IPS DF 6.9 (cell line): ENCODE data around the gene GCFC2.
A peak's percentile ranks its signal among the peaks of the same experiment; 100 is the strongest.
"Not testable (repeated sequence)": the region's sequence is repeated elsewhere in the genome, so short reads cannot be mapped to it uniquely, and the experiment has no call there.

Experiments
- DNase-seq: peaks from one replicate; pipeline ENCODE4 v3.0.0-alpha.2; 2013; ENCODE audit warnings: low read depth, low spot score
- H3K27ac ChIP-seq: one replicate; pipeline ENCODE4 v1.5.1; 2013; ENCODE audit warnings: low read length, control low read depth
- H3K27me3 ChIP-seq: 2 replicates; pipeline ENCODE4 v1.6.1; 2013; ENCODE audit warnings: mild to moderate bottlenecking, low read length; ENCODE audit not compliant: control insufficient read depth, insufficient read depth
- H3K36me3 ChIP-seq: 2 replicates; pipeline ENCODE4 v1.6.1; 2013; ENCODE audit warnings: low read length; ENCODE audit not compliant: control insufficient read depth, insufficient read depth
- H3K4me1 ChIP-seq: 2 replicates; pipeline ENCODE4 v1.6.1; 2013; ENCODE audit warnings: low read length; ENCODE audit not compliant: control insufficient read depth, insufficient read depth
- H3K4me3 ChIP-seq: 2 replicates; pipeline ENCODE4 v1.5.1; 2013; ENCODE audit warnings: mild to moderate bottlenecking, low read length
- H3K9me3 ChIP-seq: 2 replicates; pipeline ENCODE4 v1.6.1; 2013; ENCODE audit warnings: low read length, inconsistent platforms; ENCODE audit not compliant: control insufficient read depth, insufficient read depth
- WGBS: extraction: QIAGEN DNeasy Blood & Tissue Kit; methylation state at CpG from one replicate; pipeline ENCODE4 v1.1.7; 2013; ENCODE audit warnings: mixed read lengths, missing lambda C conversion rate; ENCODE audit not compliant: insufficient read length, insufficient coverage; 5-methylcytosine and 5-hydroxymethylcytosine counted together

GCFC2 gene

DNA sequence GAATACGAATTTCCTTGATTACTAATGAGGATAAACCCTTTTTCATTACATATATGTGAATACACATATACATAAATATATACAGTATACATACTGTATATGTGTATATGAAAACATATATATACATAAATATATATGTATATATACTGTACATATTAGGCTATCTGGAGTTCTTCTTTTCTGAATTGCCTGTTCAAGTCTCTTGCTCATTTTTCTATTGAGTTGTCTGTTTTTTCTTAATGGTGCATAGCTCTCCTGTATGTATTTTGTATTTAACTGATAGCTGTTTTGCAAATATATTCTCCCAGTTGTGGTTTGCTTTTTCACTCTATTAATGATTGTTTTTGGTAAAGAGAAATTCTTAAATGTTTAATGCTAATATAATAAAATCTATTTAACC, 8.9 kb upstream of the GCFC2 start:
- H3K27me3 ChIP-seq = no peaks in the 10 kb centered on the region
- WGBS = no CpG with 5 or more reads among the region's 1 CpG
- no peak overlapping the region for H3K4me3 ChIP-seq
- no peaks in the 10 kb centered on the region for H3K4me1 ChIP-seq
- H3K9me3 ChIP-seq = no peaks in the 10 kb centered on the region
- no peak overlapping the region for H3K27ac ChIP-seq
- no peak for DNase-seq
- H3K36me3 ChIP-seq = no peaks in the 10 kb centered on the region

DNA sequence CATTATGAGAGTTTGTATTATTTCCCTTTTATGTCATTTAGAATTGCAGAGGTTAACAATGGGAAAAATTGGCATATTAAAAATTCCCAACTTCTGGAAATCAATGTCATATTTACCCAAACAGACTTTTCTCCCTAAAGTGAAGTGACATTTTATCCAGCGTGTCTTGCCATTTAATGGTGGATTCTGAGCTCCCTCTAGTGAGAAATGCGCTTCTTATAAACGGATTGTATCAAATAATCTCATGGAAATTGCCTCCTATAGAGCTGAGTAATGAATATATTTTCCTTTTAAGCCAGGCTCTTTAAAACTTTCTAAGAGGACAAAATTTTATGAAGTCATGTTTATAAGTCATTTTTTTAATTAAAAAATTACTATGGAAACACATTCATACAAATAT, 5.7 kb upstream of the GCFC2 start:
- no CpG with 5 or more reads among the region's 3 CpGs for WGBS
- H3K4me1 ChIP-seq = no peaks in the 10 kb centered on the region
- no peak for DNase-seq

DNA sequence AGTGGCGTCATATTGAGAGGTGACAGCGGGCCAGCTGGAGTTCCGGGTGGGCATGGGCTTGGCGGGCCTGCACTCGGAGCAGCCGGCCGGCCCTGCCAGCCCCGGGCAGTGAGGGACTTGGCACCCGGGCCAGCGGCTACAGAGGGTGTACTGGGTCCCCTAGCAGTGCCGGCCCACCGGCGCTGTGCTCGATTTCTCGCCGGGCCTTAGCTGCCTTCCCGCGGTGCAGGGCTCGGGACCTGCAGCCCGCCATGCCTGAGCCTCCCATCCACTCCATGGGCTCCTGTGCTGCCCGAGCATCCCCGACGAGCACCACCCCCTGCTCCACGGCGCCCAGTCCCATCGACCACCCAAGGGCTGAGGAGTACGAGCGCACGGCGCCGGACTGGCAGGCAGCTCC, 875 bp upstream of the GCFC2 start:
- DNase-seq, H3K36me3 ChIP-seq, H3K9me3 ChIP-seq, H3K27me3 ChIP-seq, H3K4me3 ChIP-seq, H3K27ac ChIP-seq, H3K4me1 ChIP-seq: not testable (repeated sequence)
- no CpG with 5 or more reads among the region's 31 CpGs for WGBS

More for the DNA sequence above, 5.7 kb upstream of the GCFC2 start:
- Histone ChIP-seq H3K36me3 (no peaks in the 10 kb centered on the region), H3K4me3 (no peak overlapping the region), H3K27me3 (no peaks in the 10 kb centered on the region), H3K9me3 (no peaks in the 10 kb centered on the region), H3K27ac (no peak overlapping the region)

DNA sequence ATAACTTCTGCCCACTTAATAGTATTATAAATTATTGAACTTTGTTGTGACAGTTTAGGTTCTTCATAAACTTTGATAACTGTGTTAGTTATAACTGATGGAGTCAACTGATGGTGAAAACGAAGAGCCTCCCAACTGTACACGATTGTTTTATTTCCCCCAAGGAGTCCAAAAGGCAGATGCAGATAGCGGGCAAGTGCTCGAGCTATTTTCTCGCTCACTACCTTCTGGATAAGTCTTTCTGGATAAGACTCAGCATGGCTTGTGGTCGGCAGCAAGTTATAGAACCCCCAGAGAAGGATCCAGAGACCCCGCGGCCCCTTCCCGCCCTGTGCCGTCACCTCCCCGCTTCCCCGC, 517 bp downstream of the GCFC2 start:
- no peak for DNase-seq
- H3K36me3 ChIP-seq = no peaks in the 10 kb centered on the region
- no CpG with 5 or more reads among the region's 12 CpGs for WGBS
- no peaks in the 10 kb centered on the region for H3K4me1 ChIP-seq
- peak overlapping the region; percentile 58; the same call in 1 of the 2 replicates for H3K4me3 ChIP-seq
- no peaks in the 10 kb centered on the region for H3K27me3 ChIP-seq
- H3K9me3 ChIP-seq = no peaks in the 10 kb centered on the region
- H3K27ac ChIP-seq = no peak overlapping the region

DNA sequence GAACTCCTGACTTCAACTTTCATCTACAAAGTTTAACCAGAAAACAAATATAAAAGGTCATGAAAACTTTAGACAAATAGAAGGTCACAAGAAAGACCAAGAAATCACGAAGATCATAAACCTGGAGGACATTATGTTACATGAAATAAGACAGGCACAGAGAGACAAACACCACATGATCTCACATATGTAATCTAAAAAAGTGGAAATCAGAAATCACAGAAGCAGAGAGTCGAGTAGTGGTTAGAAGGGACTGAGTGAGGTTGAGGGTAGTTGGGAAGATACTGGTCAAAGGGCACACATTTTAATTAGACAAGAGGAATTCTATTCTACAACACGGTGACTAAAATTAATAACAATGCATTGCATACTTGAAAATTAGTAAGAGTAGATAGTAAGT, 1.4 kb downstream of the GCFC2 start:
- H3K27me3 ChIP-seq = no peaks in the 10 kb centered on the region
- H3K9me3 ChIP-seq = no peaks in the 10 kb centered on the region
- H3K27ac ChIP-seq = no peak overlapping the region
- no CpG with 5 or more reads among the region's 3 CpGs for WGBS
- H3K4me1 ChIP-seq = no peaks in the 10 kb centered on the region
- H3K36me3 ChIP-seq = no peaks in the 10 kb centered on the region
- H3K4me3 ChIP-seq = no peak overlapping the region
- DNase-seq = no peak

DNA sequence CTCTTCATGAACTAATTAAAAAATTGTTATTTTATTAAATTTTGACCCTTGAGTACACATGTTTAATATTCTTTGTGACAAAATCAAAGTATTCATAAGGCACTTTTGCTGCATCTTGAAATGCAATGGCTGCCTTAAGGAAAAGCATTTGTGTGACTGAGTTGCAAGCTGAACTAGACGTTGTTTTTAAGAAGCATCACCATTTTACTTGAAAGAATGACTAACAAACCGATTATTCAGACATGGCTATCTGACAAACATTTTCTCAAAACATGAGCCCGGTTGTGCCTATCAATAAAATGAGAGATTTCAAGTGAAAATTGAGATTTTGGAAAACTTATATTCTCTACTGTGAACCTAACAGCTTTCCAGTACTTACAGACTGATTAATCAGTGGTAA, 2.8 kb downstream of the GCFC2 start:
- no CpG with 5 or more reads among the region's 3 CpGs for WGBS
- Histone ChIP-seq H3K4me1 (no peaks in the 10 kb centered on the region), H3K4me3 (no peak overlapping the region), H3K36me3 (no peaks in the 10 kb centered on the region), H3K9me3 (no peaks in the 10 kb centered on the region), H3K27me3 (no peaks in the 10 kb centered on the region), H3K27ac (no peak overlapping the region)
- DNase-seq = no peak

DNA sequence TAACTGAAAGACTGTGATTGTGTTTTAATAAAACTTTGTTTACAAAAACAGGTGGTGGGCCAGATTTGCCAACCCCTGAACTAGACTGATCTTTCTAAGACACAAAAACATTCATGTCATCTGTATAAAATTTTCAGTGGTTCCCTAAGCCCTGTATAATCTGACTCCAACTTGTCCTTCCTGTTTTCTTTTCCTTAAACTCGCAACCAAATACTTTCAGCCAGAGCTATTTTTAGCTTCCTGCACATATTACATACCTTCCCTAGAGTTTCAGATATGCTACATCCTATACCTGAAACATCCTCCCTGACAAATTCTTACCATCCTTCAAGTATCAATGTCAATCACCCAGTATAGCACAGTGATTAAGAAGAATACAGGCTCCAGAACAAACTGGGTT, 4.8 kb downstream of the GCFC2 start:
- no peak overlapping the region for H3K27ac ChIP-seq
- DNase-seq = no peak
- no peaks in the 10 kb centered on the region for H3K27me3 ChIP-seq
- H3K4me3 ChIP-seq = no peak overlapping the region
- H3K36me3 ChIP-seq = peaks cover 2% of the 10 kb centered on the region; the same call in 1 of the 2 replicates
- no peaks in the 10 kb centered on the region for H3K9me3 ChIP-seq
- no CpG with 5 or more reads among the region's 1 CpG for WGBS
- no peaks in the 10 kb centered on the region for H3K4me1 ChIP-seq

DNA sequence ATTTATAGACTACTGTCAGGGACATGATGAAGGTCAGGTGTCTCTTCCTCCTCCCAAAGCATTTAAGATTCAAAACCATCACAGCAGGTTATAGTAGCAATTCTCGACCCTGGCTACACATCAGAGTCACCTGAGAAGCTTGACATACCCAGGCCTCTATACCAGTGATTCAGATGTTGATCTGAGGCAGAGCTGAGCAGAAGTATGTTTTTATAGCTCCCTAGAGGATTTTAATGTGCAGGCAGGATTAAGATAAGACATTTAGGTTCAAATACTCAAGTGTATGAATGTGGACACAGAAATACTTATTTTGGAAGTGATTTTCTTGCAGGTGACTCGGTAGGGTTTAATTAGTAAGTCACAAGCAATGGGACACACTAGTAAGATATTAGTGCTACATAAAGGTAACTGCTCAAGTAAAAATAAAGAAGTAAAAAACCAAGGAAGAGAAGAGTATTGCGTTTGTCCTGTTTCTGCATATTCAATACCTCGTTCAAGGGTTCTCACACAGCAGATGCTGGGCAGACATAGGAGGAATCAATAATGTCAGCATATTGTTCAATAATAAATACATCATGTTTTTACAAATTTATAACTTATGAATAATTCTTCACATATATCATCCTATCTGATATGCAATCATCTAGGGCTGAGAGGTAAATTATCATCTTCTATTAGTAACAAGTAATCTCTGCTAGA, 7.0 kb downstream of the GCFC2 start:
- no CpG with 5 or more reads among the region's 4 CpGs for WGBS
- Histone ChIP-seq H3K36me3 (peaks cover 2% of the 10 kb centered on the region; the same call in 1 of the 2 replicates), H3K4me3 (no peak overlapping the region), H3K27me3 (no peaks in the 10 kb centered on the region), H3K9me3 (no peaks in the 10 kb centered on the region), H3K27ac (no peak overlapping the region), H3K4me1 (no peaks in the 10 kb centered on the region)
- DNase-seq = no peak

DNA sequence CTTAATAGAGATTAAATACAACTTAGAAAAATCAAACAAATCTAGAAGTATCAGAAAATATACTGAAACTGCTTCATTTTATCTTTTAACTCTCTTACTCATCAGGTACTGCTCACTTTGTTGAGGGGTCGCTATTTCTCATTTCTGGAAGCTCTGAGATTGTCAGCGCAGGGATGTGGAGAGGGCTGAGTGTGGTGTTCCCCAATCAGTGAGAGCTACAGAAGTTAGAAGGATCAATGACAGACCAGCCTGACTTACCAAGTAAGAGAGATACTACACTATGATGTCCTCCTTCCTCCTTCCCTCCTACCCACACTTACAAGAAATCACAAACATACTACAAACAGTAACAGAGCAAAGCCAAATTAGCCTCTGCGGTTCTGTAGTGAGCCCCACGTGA, 8.1 kb downstream of the GCFC2 start:
- WGBS = no CpG with 5 or more reads among the region's 4 CpGs
- DNase-seq = no peak
- no peak overlapping the region for H3K4me3 ChIP-seq
- H3K9me3 ChIP-seq = no peaks in the 10 kb centered on the region
- H3K27me3 ChIP-seq = no peaks in the 10 kb centered on the region
- H3K36me3 ChIP-seq = peaks cover 2% of the 10 kb centered on the region; the same call in 1 of the 2 replicates
- H3K27ac ChIP-seq = no peak overlapping the region
- H3K4me1 ChIP-seq = no peaks in the 10 kb centered on the region

DNA sequence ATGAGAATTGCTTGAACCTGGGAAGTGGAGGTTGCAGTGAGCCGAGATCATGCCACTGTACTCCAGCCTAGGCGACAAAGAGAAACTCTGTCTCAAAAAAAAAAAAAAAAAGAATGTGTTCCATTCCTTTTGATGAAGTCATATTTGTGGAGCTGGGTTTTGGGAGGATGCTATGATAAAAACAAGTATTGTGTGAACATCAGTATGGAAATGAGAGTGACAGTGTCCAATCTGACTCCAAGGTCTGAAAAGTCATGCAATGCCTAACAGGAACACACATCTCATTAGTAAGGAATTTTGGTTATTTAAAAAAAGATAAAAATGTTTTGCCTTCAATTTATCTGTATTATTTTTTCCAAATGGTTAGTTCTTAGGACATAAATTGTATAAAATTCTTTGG, 11.8 kb downstream of the GCFC2 start:
- H3K4me3 ChIP-seq = no peak overlapping the region
- no peak overlapping the region for H3K27ac ChIP-seq
- H3K4me1 ChIP-seq = no peaks in the 10 kb centered on the region
- no peaks in the 10 kb centered on the region for H3K9me3 ChIP-seq
- WGBS = no CpG with 5 or more reads among the region's 2 CpGs
- DNase-seq = no peak
- peaks cover 2% of the 10 kb centered on the region; the same call in 1 of the 2 replicates for H3K36me3 ChIP-seq
- H3K27me3 ChIP-seq = no peaks in the 10 kb centered on the region

DNA sequence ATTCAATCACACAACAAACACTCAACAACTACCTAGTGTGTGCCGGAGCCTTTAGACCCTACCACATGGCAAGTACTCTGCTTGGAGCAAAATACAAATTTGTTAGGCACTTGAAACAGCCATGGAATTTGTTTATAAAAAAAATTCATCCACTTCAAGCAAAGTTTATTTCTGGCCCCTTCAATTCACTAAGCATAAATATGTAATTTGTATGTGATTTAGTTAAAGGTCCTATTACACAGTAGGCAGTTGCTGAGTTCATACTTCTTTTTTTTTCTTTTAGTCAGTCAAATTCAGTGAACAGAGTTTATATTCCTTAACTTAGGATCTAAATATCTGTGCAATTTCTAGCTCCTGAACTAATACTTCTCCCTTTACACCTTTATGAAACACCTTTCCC, 22.5 kb downstream of the GCFC2 start:
- WGBS = no CpG with 5 or more reads among the region's 1 CpG
- no peaks in the 10 kb centered on the region for H3K36me3 ChIP-seq
- no peak overlapping the region for H3K4me3 ChIP-seq
- H3K4me1 ChIP-seq = no peaks in the 10 kb centered on the region
- H3K9me3 ChIP-seq = no peaks in the 10 kb centered on the region
- no peak overlapping the region for H3K27ac ChIP-seq
- no peak for DNase-seq
- no peaks in the 10 kb centered on the region for H3K27me3 ChIP-seq
